Measurements from ENCODE around the gene ADAT3. TPM values are rescaled to one million over a fixed set of nuclear protein-coding genes. Genes with fewer than 3 reads are reported as not detected.
A peak's percentile ranks its signal among the peaks of the same experiment; 100 is the strongest.

Gene ADAT3
- total RNA-seq, result 2.4 and 5.3 TPM in 2 replicates
- 11.0 and 11.6 TPM in 2 replicates for polyA plus RNA-seq

- peak within 1 kb of the TSS; percentile 53 for H2AFZ ChIP-seq
- H3K27ac ChIP-seq, result peak within 1 kb of the TSS; percentile 89
- DNase-seq (ENCODE audit: low spot score), result peak; percentile 99
- TF ChIP-seq EZH2phosphoT487 (IDR thresholded peaks at IDR 0.05; ENCODE audit: low read depth, severe bottlenecking, unreplicated experiment), result no peak
- TF ChIP-seq EZH2 (IDR thresholded peaks at IDR 0.05; ENCODE audit: borderline replicate concordance), result no peak
- no peak for TF ChIP-seq CTCF (IDR thresholded peaks at IDR 0.05; ENCODE audit: poor library complexity)
- H3K79me2 ChIP-seq, result peaks cover 47% of the 10 kb centered on the region
- peaks cover 15% of the 10 kb centered on the region for H3K4me1 ChIP-seq (ENCODE audit: insufficient read depth)
- peak within 1 kb of the TSS; percentile 41 for H3K4me3 ChIP-seq
- WGBS (ENCODE audit: low lambda C conversion rate, missing lambda C conversion rate), result 3% methylated on average over 63 of the region's 92 CpGs
- no peaks in the 10 kb centered on the region for H3K36me3 ChIP-seq (replicated peaks; ENCODE audit: insufficient read depth, low read depth)
- no peaks in the 10 kb centered on the region for H3K9me3 ChIP-seq (ENCODE audit: low read depth)
- no peaks in the 10 kb centered on the region for H3K9me2 ChIP-seq (replicated peaks; ENCODE audit: insufficient read depth)
- H4K20me1 ChIP-seq (ENCODE audit: insufficient read depth, poor library complexity, severe bottlenecking), result peaks cover 23% of the 10 kb centered on the region
- H3K27me3 ChIP-seq, result no peaks in the 10 kb centered on the region
- H3K4me2 ChIP-seq, result peak within 1 kb of the TSS; percentile 94
Observed at GRCh38 chr19:1905110-1905862, at the start of gene ADAT3, which contains the start of gene SCAMP4. Gene ADAT3, plus strand, starts transcription at chr19:1905399. Its CDS starts 6,649 bp downstream, at chr19:1912048. Gene SCAMP4, plus strand, starts transcription at chr19:1905399. Its CDS starts 9,621 bp downstream, at chr19:1915020.

- no peak overlapping the region for H3K4me3 ChIP-seq
- H3K4me2 ChIP-seq, result peak overlapping the region; percentile 83
- H2AFZ ChIP-seq, result no peak overlapping the region
- WGBS (ENCODE audit: low lambda C conversion rate, missing lambda C conversion rate), result 68% methylated on average over 13 of the region's 13 CpGs
- no peak for DNase-seq (ENCODE audit: low spot score)
- peaks cover 62% of the 10 kb centered on the region for H3K4me1 ChIP-seq (ENCODE audit: insufficient read depth)
- H3K9me3 ChIP-seq (ENCODE audit: low read depth), result no peaks in the 10 kb centered on the region
- H3K27me3 ChIP-seq, result no peaks in the 10 kb centered on the region
- peak overlapping the region; percentile 97 for H3K27ac ChIP-seq
- no peak for TF ChIP-seq CTCF (IDR thresholded peaks at IDR 0.05; ENCODE audit: poor library complexity)
- no peak for TF ChIP-seq EZH2phosphoT487 (IDR thresholded peaks at IDR 0.05; ENCODE audit: low read depth, severe bottlenecking, unreplicated experiment)
- no peak for TF ChIP-seq EZH2 (IDR thresholded peaks at IDR 0.05; ENCODE audit: borderline replicate concordance)
- no peaks in the 10 kb centered on the region for H3K36me3 ChIP-seq (replicated peaks; ENCODE audit: insufficient read depth, low read depth)
- H3K79me2 ChIP-seq, result peaks cover 72% of the 10 kb centered on the region
- peaks cover 28% of the 10 kb centered on the region for H4K20me1 ChIP-seq (ENCODE audit: insufficient read depth, poor library complexity, severe bottlenecking)
- H3K9me2 ChIP-seq (replicated peaks; ENCODE audit: insufficient read depth), result no peaks in the 10 kb centered on the region
Observed at GRCh38 chr19:1855828-1856255, 49.4 kb upstream of the ADAT3 start.

GRCh38 chr19:1856345-1856697 lies 48.9 kb upstream of the ADAT3 start:
- TF ChIP-seq EZH2phosphoT487 (IDR thresholded peaks at IDR 0.05; ENCODE audit: low read depth, severe bottlenecking, unreplicated experiment) (no peak), CTCF (IDR thresholded peaks at IDR 0.05; ENCODE audit: poor library complexity) (no peak), EZH2 (IDR thresholded peaks at IDR 0.05; ENCODE audit: borderline replicate concordance) (no peak)
- no peak overlapping the region for H2AFZ ChIP-seq
- H3K79me2 ChIP-seq, result peaks cover 77% of the 10 kb centered on the region
- 76% methylated on average over 6 of the region's 6 CpGs for WGBS (ENCODE audit: low lambda C conversion rate, missing lambda C conversion rate)
- no peaks in the 10 kb centered on the region for H3K9me3 ChIP-seq (ENCODE audit: low read depth)
- no peak for DNase-seq (ENCODE audit: low spot score)
- H3K4me3 ChIP-seq, result no peak overlapping the region
- no peaks in the 10 kb centered on the region for H3K36me3 ChIP-seq (replicated peaks; ENCODE audit: insufficient read depth, low read depth)
- H3K9me2 ChIP-seq (replicated peaks; ENCODE audit: insufficient read depth), result no peaks in the 10 kb centered on the region
- H3K27me3 ChIP-seq, result no peaks in the 10 kb centered on the region
- H3K27ac ChIP-seq, result peak overlapping the region; percentile 97
- H3K4me1 ChIP-seq (ENCODE audit: insufficient read depth), result peaks cover 66% of the 10 kb centered on the region
- H4K20me1 ChIP-seq (ENCODE audit: insufficient read depth, poor library complexity, severe bottlenecking), result peaks cover 32% of the 10 kb centered on the region
- H3K4me2 ChIP-seq, result peak overlapping the region; percentile 83
